A549 treated with dexamethasone at 1 μM for 4 hours (cell line): ENCODE measurements around the gene MAGI1. TPM values are rescaled to one million over a fixed set of nuclear protein-coding genes. Genes with fewer than 3 reads are reported as not detected.

Experiments
- total RNA-seq: library from RNA; stranded (reverse); fragments of 200-300 nt; extraction: Qiagen RNA extraction; gene quantifications from 5 replicates; pipeline ENCODE4 v1.2.3, GENCODE V29; 2022

MAGI1 gene
- total RNA-seq, result 2.3 to 5.1 TPM (median 4.6 TPM) in 5 replicates

GRCh38 chr3:66038726-66039589, at the start of gene MAGI1:
MAGI1 (minus strand) TSS chr3:66038918; CDS start chr3:66038308, 610 bp downstream.

Other genes starting within 250 kb of the MAGI1 start
- 17.6 to 19.1 TPM (median 17.8 TPM) in 5 replicates for gene SLC25A26, start 182.1 kb upstream of the MAGI1 start, total RNA-seq